ENCODE data around the gene OSBPL3. TPM values are rescaled to one million over a fixed set of nuclear protein-coding genes. Genes with fewer than 3 reads are reported as not detected.

OSBPL3 gene
- total and polyA plus RNA-seq, 8 donors = 2.0 to 25.0 (median 9.9) TPM

GRCh38 chr7:24788961-24789576 lies 190.9 kb downstream of the OSBPL3 start:
- intact Hi-C loops (cut with DNase I; ENCODE audit: low total_unique reads) = no loop called here
- 88 to 96% (median 92%) methylated on average over 10 of the region's 10 CpGs for WGBS, 5 donors
- Histone ChIP-seq H3K36me3 (no peaks in the 10 kb centered on the region), H3K4me1 (no peaks in the 10 kb centered on the region), H3K27me3 (no peaks in the 10 kb centered on the region), H3K9me3 (no peaks in the 10 kb centered on the region), H3K4me3 (no peak overlapping the region), H3K27ac (no peak overlapping the region)
- no peak for TF ChIP-seq POLR2A (IDR thresholded peaks at IDR 0.05)
- no peak for TF ChIP-seq POLR2AphosphoS5 (IDR thresholded peaks at IDR 0.05)
- TF ChIP-seq CTCF (IDR thresholded peaks at IDR 0.05) = no peak
- no peak for TF ChIP-seq EP300 (IDR thresholded peaks at IDR 0.05)
- no peak for DNase-seq

DNA sequence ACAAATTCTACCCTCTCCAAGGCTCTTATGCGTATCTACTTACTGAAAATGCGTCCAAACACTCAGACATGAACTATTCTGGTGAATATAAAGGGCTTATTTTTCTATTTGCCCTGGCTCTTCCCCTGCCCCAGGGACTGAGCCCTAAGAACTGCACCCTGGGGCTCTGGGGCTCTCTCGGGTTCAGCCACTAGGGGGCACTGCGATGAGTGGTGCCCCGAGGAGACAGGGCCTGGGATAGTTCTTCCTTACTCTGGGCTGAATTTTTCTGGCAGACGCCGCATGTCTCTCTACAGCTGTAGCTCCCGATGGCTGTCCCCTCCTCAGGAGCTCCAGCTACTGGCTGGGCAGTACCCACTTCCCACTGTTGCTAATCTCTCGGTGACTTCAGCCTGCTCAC lies 191.9 kb downstream of the OSBPL3 start:
- TF ChIP-seq EP300 (IDR thresholded peaks at IDR 0.05) (no peak), POLR2A (IDR thresholded peaks at IDR 0.05) (no peak), POLR2AphosphoS5 (IDR thresholded peaks at IDR 0.05) (no peak), CTCF (IDR thresholded peaks at IDR 0.05) (no peak)
- H3K27ac ChIP-seq = no peak overlapping the region
- H3K36me3 ChIP-seq = no peaks in the 10 kb centered on the region

DNA sequence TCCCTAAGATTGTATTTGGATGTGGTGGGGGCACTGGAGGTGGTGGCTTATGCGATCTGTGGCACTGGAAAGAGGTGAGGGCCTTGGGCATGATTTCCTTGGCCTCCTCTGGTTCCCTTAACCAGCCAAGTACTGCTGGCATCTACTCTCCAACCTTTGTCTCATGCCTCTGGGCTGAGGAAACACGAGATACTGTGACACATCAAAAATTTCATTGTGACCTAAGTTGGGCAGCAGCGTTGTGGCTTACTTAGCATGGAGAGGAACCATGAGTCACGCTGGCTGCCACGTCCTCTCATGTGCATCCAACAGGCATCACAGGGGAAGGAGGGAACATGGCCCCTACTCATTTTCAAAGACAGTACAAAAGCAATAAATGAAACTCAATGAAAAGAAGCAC lies 193.0 kb downstream of the OSBPL3 start:
- 69 to 87% (median 71%) methylated on average over 5 of the region's 5 CpGs for WGBS, 5 donors
- intact Hi-C loops (cut with DNase I; ENCODE audit: low total_unique reads) = no loop called here
- H3K4me3 ChIP-seq = no peak overlapping the region
- no peaks in the 10 kb centered on the region for H3K4me1 ChIP-seq
- TF ChIP-seq POLR2A (IDR thresholded peaks at IDR 0.05) = no peak
- no peak for TF ChIP-seq POLR2AphosphoS5 (IDR thresholded peaks at IDR 0.05)
- no peak for TF ChIP-seq CTCF (IDR thresholded peaks at IDR 0.05)
- no peak for TF ChIP-seq EP300 (IDR thresholded peaks at IDR 0.05)
- H3K27me3 ChIP-seq = no peaks in the 10 kb centered on the region
- H3K27ac ChIP-seq = no peak overlapping the region
- no peak for DNase-seq
- H3K9me3 ChIP-seq = peaks cover 0 to 3% (median 0%) of the 10 kb centered on the region in 4 donors
- no peaks in the 10 kb centered on the region for H3K36me3 ChIP-seq

More for the DNA sequence above, 191.9 kb downstream of the OSBPL3 start:
- Histone ChIP-seq H3K9me3 (peaks cover 0 to 3% (median 0%) of the 10 kb centered on the region in 4 donors), H3K27me3 (no peaks in the 10 kb centered on the region), H3K4me1 (no peaks in the 10 kb centered on the region), H3K4me3 (no peak overlapping the region)
- DNase-seq = no peak
- WGBS, 5 donors = 93 to 98% (median 97%) methylated on average over 9 of the region's 9 CpGs
- intact Hi-C loops (cut with DNase I; ENCODE audit: low total_unique reads) = no loop called here

DNA sequence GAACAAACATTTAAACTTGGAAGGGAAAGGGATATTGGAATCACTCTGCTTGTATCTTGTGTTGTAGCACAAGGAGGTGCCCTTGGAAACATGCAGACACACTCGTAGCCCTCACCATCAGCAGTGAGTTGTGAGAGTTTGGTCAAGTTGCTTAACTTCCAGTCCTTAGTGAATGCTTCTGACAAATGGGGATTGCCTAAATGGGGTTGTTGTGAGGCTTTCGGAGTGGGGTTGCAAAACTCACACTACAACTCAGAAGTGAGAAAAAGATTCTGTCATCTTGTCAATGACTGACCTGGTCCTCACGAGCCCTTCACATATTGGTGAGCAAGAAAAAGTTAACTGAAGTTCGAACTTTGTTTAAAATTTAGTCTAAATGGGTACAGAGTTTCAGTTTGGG lies 193.7 kb downstream of the OSBPL3 start:
- TF ChIP-seq EP300 (IDR thresholded peaks at IDR 0.05) (no peak), POLR2A (IDR thresholded peaks at IDR 0.05) (no peak), POLR2AphosphoS5 (IDR thresholded peaks at IDR 0.05) (no peak), CTCF (IDR thresholded peaks at IDR 0.05) (no peak)
- intact Hi-C loops (cut with DNase I; ENCODE audit: low total_unique reads) = no loop called here
- DNase-seq = no peak
- H3K4me1 ChIP-seq = no peaks in the 10 kb centered on the region
- H3K27me3 ChIP-seq = no peaks in the 10 kb centered on the region
- H3K27ac ChIP-seq = no peak overlapping the region
- H3K36me3 ChIP-seq = no peaks in the 10 kb centered on the region
- H3K9me3 ChIP-seq = peaks cover 0 to 3% (median 0%) of the 10 kb centered on the region in 4 donors
- 81 to 92% (median 90%) methylated on average over 4 of the region's 4 CpGs for WGBS, 5 donors
- H3K4me3 ChIP-seq = no peak overlapping the region
